Caco-2 (cell line): ENCODE results near the gene CCDC136. TPM values are rescaled to one million over a fixed set of nuclear protein-coding genes. Genes with fewer than 3 reads are reported as not detected.

Source experiments
- BruUV-seq: library from RNA; stranded (reverse); fragments of 400-500 nt; replicated peaks from 2 replicates; lab custom pipeline; 2021; lab: Mats Ljungman, UMichigan
- CTCF ChIA-PET: fragments of 300-600 bp; sonication (Branson Sonifier 250); formaldehyde crosslinking; loops from one replicate; lab custom pipeline; 2022; ENCODE audit warnings: antibody characterized with exemption; lab: Charles Lee
- POLR2A ChIA-PET: fragments of 300-600 bp; sonication (Branson Sonifier 250); formaldehyde crosslinking; loops from one replicate; lab custom pipeline; 2022; ENCODE audit warnings: antibody characterized with exemption; lab: Charles Lee
- DNase-seq, 2 experiments: peaks; one replicate each; pipeline versions ENCODE4 v3.0.0 to v3.0.0-alpha.2; 2020 to 2022
- H3K27me3 ChIP-seq: replicated peaks from 2 replicates; pipeline ENCODE4 v1.6.0; 2011; ENCODE audit warnings: low read length; ENCODE audit not compliant: control insufficient read depth, insufficient read depth
- H3K36me3 ChIP-seq: 2 replicates; pipeline ENCODE4 v1.5.1; 2011; ENCODE audit warnings: low read length; ENCODE audit not compliant: control insufficient read depth, insufficient read depth
- H3K4me1 ChIP-seq: fragments of 250-450 bp; sonication (Bioruptor Pico); 2 replicates; pipeline ENCODE4 v1.5.1; 2020; ENCODE audit warnings: mild to moderate bottlenecking
- H3K4me3 ChIP-seq: 2 replicates; pipeline ENCODE4 v1.5.1; 2011; ENCODE audit warnings: low read depth, mild to moderate bottlenecking, control low read depth, low read length
- H3K9me3 ChIP-seq: fragments of 250-450 bp; sonication (Bioruptor Pico); 2 replicates; pipeline ENCODE4 v1.5.1; 2020; ENCODE audit warnings: mild to moderate bottlenecking, moderate library complexity
- H3K27ac Mint-ChIP-seq: one replicate; pipeline ENCODE4 v1.8.0; 2022; ENCODE audit warnings: mixed read lengths; ENCODE audit not compliant: unreplicated experiment
- H3K27me3 Mint-ChIP-seq: one replicate; pipeline ENCODE4 v1.8.0; 2022; ENCODE audit warnings: mixed read lengths; ENCODE audit not compliant: insufficient read depth, unreplicated experiment
- H3K36me3 Mint-ChIP-seq: one replicate; pipeline ENCODE4 v1.8.0; 2022; ENCODE audit warnings: mild to moderate bottlenecking, mixed read lengths; ENCODE audit not compliant: insufficient read depth, unreplicated experiment
- H3K4me1 Mint-ChIP-seq: one replicate; pipeline ENCODE4 v1.8.0; 2022; ENCODE audit warnings: low read depth, mixed read lengths; ENCODE audit not compliant: unreplicated experiment
- H3K4me3 Mint-ChIP-seq: one replicate; pipeline ENCODE4 v1.8.0; 2022; ENCODE audit warnings: mild to moderate bottlenecking, moderate library complexity, mixed read lengths; ENCODE audit not compliant: unreplicated experiment
- H3K9me3 Mint-ChIP-seq: one replicate; pipeline ENCODE4 v1.8.0; 2022; ENCODE audit warnings: mixed read lengths; ENCODE audit not compliant: unreplicated experiment
- CTCF ChIP-seq, 2 experiments: fragments of 200-600 bp in 1 of 2; IDR thresholded peaks; 1 replicate in 1 of 2; 2 replicates in 1 of 2; pipeline versions ENCODE4 v1.5.1 to v1.8.0; 2011 to 2022; ENCODE audit warnings: antibody characterized with exemption in 1 of 2, control low read depth in 1 of 2, inconsistent platforms in 1 of 2, low read depth in 1 of 2, low read length in 1 of 2, mild to moderate bottlenecking in 1 of 2, moderate library complexity in 1 of 2; ENCODE audit not compliant: insufficient read depth in 1 of 2, severe bottlenecking in 1 of 2, unreplicated experiment in 1 of 2
- intact Hi-C: fragments of 100-400 bp; cut with micrococcal nuclease; formaldehyde crosslinking; loops from one replicate; pipeline ENCODE4 v1.10.0; 2022; ENCODE audit not compliant: unreplicated experiment
- total RNA-seq: library from RNA; stranded (reverse); gene quantifications from 2 replicates; pipeline ENCODE4 v1.2.3, GENCODE V29; 2022

The CCDC136 gene
- total RNA-seq, 1 experiment from 2014 or later, result 10.2 TPM

- Mint-ChIP-seq H3K4me1 (peaks cover 5% of the 10 kb centered on the region), H3K4me3 (no peak overlapping the region), H3K27ac (no peak overlapping the region), H3K9me3 (no peaks in the 10 kb centered on the region), H3K36me3 (peaks cover 37% of the 10 kb centered on the region), H3K27me3 (no peaks in the 10 kb centered on the region)
- H3K4me1 ChIP-seq, result peaks cover 17% of the 10 kb centered on the region
- no peaks in the 10 kb centered on the region for H3K27me3 ChIP-seq
- BruUV-seq, result no TSS peak
- no peaks in the 10 kb centered on the region for H3K9me3 ChIP-seq
- intact Hi-C loops, result no loop called here
- no peak for TF ChIP-seq CTCF (IDR thresholded peaks at IDR 0.05; ENCODE audit: insufficient read depth in 1 of 2, low read depth in 1 of 2, low read length in 1 of 2, severe bottlenecking in 1 of 2, unreplicated experiment in 1 of 2)
- CTCF ChIA-PET, result no interaction called here
- H3K36me3 ChIP-seq, result no peaks in the 10 kb centered on the region
- no peak overlapping the region for H3K4me3 ChIP-seq
- no peak for DNase-seq
- POLR2A ChIA-PET, result no interaction called here
Measured at GRCh38 chr7:128835790-128836641, 44.2 kb downstream of the CCDC136 start.

- Histone ChIP-seq H3K4me3 (no peak overlapping the region), H3K36me3 (no peaks in the 10 kb centered on the region), H3K27me3 (no peaks in the 10 kb centered on the region), H3K9me3 (no peaks in the 10 kb centered on the region), H3K4me1 (peaks cover 10% of the 10 kb centered on the region)
- CTCF ChIA-PET, result no interaction called here
- no peaks in the 10 kb centered on the region for H3K9me3 Mint-ChIP-seq
- H3K36me3 Mint-ChIP-seq, result peaks cover 37% of the 10 kb centered on the region
- no peak overlapping the region for H3K4me3 Mint-ChIP-seq
- no peak for DNase-seq
- POLR2A ChIA-PET, result no interaction called here
- peaks cover 5% of the 10 kb centered on the region for H3K4me1 Mint-ChIP-seq
- no peak for TF ChIP-seq CTCF (IDR thresholded peaks at IDR 0.05; ENCODE audit: insufficient read depth in 1 of 2, low read depth in 1 of 2, low read length in 1 of 2, severe bottlenecking in 1 of 2, unreplicated experiment in 1 of 2)
- H3K27ac Mint-ChIP-seq, result no peak overlapping the region
- intact Hi-C loops, result no loop called here
- H3K27me3 Mint-ChIP-seq, result no peaks in the 10 kb centered on the region
- BruUV-seq, result no TSS peak
Measured at GRCh38 chr7:128836729-128837348, 45.1 kb downstream of the CCDC136 start.

- no TSS peak for BruUV-seq
- CTCF ChIA-PET, result no interaction called here
- no peaks in the 10 kb centered on the region for H3K27me3 ChIP-seq
- DNase-seq, result no peak
- Mint-ChIP-seq H3K36me3 (peaks cover 44% of the 10 kb centered on the region), H3K27me3 (no peaks in the 10 kb centered on the region), H3K4me1 (peaks cover 5% of the 10 kb centered on the region), H3K9me3 (no peaks in the 10 kb centered on the region), H3K4me3 (no peak overlapping the region), H3K27ac (no peak overlapping the region)
- no peaks in the 10 kb centered on the region for H3K9me3 ChIP-seq
- POLR2A ChIA-PET, result no interaction called here
- no peak overlapping the region for H3K4me3 ChIP-seq
- peaks cover 6% of the 10 kb centered on the region; the same call in 1 of the 2 replicates for H3K4me1 ChIP-seq
- no peaks in the 10 kb centered on the region for H3K36me3 ChIP-seq
- intact Hi-C loops, result no loop called here
- no peak for TF ChIP-seq CTCF (IDR thresholded peaks at IDR 0.05; ENCODE audit: insufficient read depth in 1 of 2, low read depth in 1 of 2, low read length in 1 of 2, severe bottlenecking in 1 of 2, unreplicated experiment in 1 of 2)
Measured at GRCh38 chr7:128837521-128837921, 45.8 kb downstream of the CCDC136 start.
